ENCODE results near the gene NXPH1. TPM values are rescaled to one million over a fixed set of nuclear protein-coding genes. Genes with fewer than 3 reads are reported as not detected.

The NXPH1 gene
- total RNA-seq, 4 donors from 2014 or later: not detected

GRCh38 chr7:8637322-8637721 is 203.9 kb downstream of the NXPH1 start:
- intact Hi-C loops (cut with DNase I): no loop called here
- H3K27me3 ChIP-seq: no peaks in the 10 kb centered on the region
- H3K4me3 ChIP-seq: no peak overlapping the region
- 76% methylated on average over 4 of the region's 4 CpGs for WGBS
- DNase-seq (ENCODE audit: extremely low spot score): no peak
- H3K4me1 ChIP-seq: no peaks in the 10 kb centered on the region
- H3K27ac ChIP-seq (replicated peaks in 1 of 4): no peak overlapping the region
- TF ChIP-seq POLR2A (IDR thresholded peaks at IDR 0.05; ENCODE audit: low read depth) (no peak), EP300 (IDR thresholded peaks at IDR 0.05) (no peak), POLR2AphosphoS5 (IDR thresholded peaks at IDR 0.05) (no peak), CTCF (IDR thresholded peaks at IDR 0.05) (no peak)
- H3K9me3 ChIP-seq: no peaks in the 10 kb centered on the region
- H3K36me3 ChIP-seq: no peaks in the 10 kb centered on the region

GRCh38 chr7:8638076-8638475 is 204.7 kb downstream of the NXPH1 start:
- whole genome bisulfite sequencing: 46% methylated on average over 7 of the region's 7 CpGs
- no peak for TF ChIP-seq EP300 (IDR thresholded peaks at IDR 0.05)
- no peak for TF ChIP-seq CTCF (IDR thresholded peaks at IDR 0.05)
- TF ChIP-seq POLR2A (IDR thresholded peaks at IDR 0.05; ENCODE audit: low read depth): no peak
- TF ChIP-seq POLR2AphosphoS5 (IDR thresholded peaks at IDR 0.05): no peak

GRCh38 chr7:8639668-8640067 is 206.3 kb downstream of the NXPH1 start:
- intact Hi-C loops (cut with DNase I): no loop called here
- no peak overlapping the region for H3K4me3 ChIP-seq
- no peak for DNase-seq (ENCODE audit: extremely low spot score)

More at GRCh38 chr7:8638076-8638475, 204.7 kb downstream of the NXPH1 start:
- DNase-seq (ENCODE audit: extremely low spot score): no peak
- Histone ChIP-seq H3K9me3 (no peaks in the 10 kb centered on the region), H3K27me3 (no peaks in the 10 kb centered on the region), H3K36me3 (no peaks in the 10 kb centered on the region), H3K4me1 (no peaks in the 10 kb centered on the region), H3K4me3 (no peak overlapping the region), H3K27ac (replicated peaks in 1 of 4) (no peak overlapping the region)
- intact Hi-C loops (cut with DNase I): no loop called here

GRCh38 chr7:8640671-8641070 is 207.3 kb downstream of the NXPH1 start:
- intact Hi-C loops (cut with DNase I): no loop called here
- DNase-seq (ENCODE audit: extremely low spot score): no peak
- TF ChIP-seq POLR2AphosphoS5 (IDR thresholded peaks at IDR 0.05) (no peak), EP300 (IDR thresholded peaks at IDR 0.05) (no peak), CTCF (IDR thresholded peaks at IDR 0.05) (no peak), POLR2A (IDR thresholded peaks at IDR 0.05; ENCODE audit: low read depth) (no peak)
- no peaks in the 10 kb centered on the region for H3K9me3 ChIP-seq
- no peaks in the 10 kb centered on the region for H3K36me3 ChIP-seq
- no peak overlapping the region for H3K27ac ChIP-seq (replicated peaks in 1 of 4)
- no peak overlapping the region for H3K4me3 ChIP-seq
- 75% methylated on average over 1 of the region's 1 CpG for WGBS
- H3K4me1 ChIP-seq: no peaks in the 10 kb centered on the region
- H3K27me3 ChIP-seq: no peaks in the 10 kb centered on the region

More at GRCh38 chr7:8639668-8640067, 206.3 kb downstream of the NXPH1 start:
- TF ChIP-seq POLR2AphosphoS5 (IDR thresholded peaks at IDR 0.05) (no peak), EP300 (IDR thresholded peaks at IDR 0.05) (no peak), CTCF (IDR thresholded peaks at IDR 0.05) (no peak)
- Histone ChIP-seq H3K27me3 (no peaks in the 10 kb centered on the region), H3K9me3 (no peaks in the 10 kb centered on the region), H3K36me3 (no peaks in the 10 kb centered on the region), H3K4me1 (no peaks in the 10 kb centered on the region), H3K27ac (replicated peaks in 1 of 4) (no peak overlapping the region)
- 85% methylated on average over 5 of the region's 5 CpGs for WGBS
